Nucleus accumbens (tissue), 56 donors: ENCODE measurements around the gene CDH13.

Source experiments
- DNase-seq, 56 donors: peaks; one replicate each; lab custom pipeline; 2025; lab: John Stamatoyannopoulos, UW

CDH13 gene

GRCh38 chr16:82874672-82875071, 247.9 kb downstream of the CDH13 start:
- no peak for DNase-seq

- DNase-seq, result no peak
Measured at GRCh38 chr16:82876951-82877350, 250.2 kb downstream of the CDH13 start.

- no peak for DNase-seq
Measured at GRCh38 chr16:82878466-82878865, 251.7 kb downstream of the CDH13 start.

- no peak for DNase-seq
Measured at GRCh38 chr16:82880346-82880745, 253.6 kb downstream of the CDH13 start.

GRCh38 chr16:82881516-82881915, 254.7 kb downstream of the CDH13 start:
- peak in 2 of 56 donors; percentile 11 to 13 for DNase-seq

GRCh38 chr16:82882226-82882625, 255.5 kb downstream of the CDH13 start:
- no peak for DNase-seq

GRCh38 chr16:82882982-82883835, 256.4 kb downstream of the CDH13 start:
- DNase-seq, result no peak

GRCh38 chr16:82884320-82884898, 257.6 kb downstream of the CDH13 start:
- no peak for DNase-seq

GRCh38 chr16:82886146-82886545, 259.4 kb downstream of the CDH13 start:
- DNase-seq, result no peak

GRCh38 chr16:82888591-82889001, 261.8 kb downstream of the CDH13 start:
- no peak for DNase-seq

- no peak for DNase-seq
Measured at GRCh38 chr16:82891424-82891823, 264.7 kb downstream of the CDH13 start.

GRCh38 chr16:82891918-82892317, 265.1 kb downstream of the CDH13 start:
- DNase-seq, result no peak

- no peak for DNase-seq
Measured at GRCh38 chr16:82892324-82892723, 265.6 kb downstream of the CDH13 start.

- no peak for DNase-seq
Measured at GRCh38 chr16:82895843-82896242, 269.1 kb downstream of the CDH13 start.

- DNase-seq, result no peak
Measured at GRCh38 chr16:82899006-82899405, 272.2 kb downstream of the CDH13 start.

GRCh38 chr16:82899731-82900450, 273.1 kb downstream of the CDH13 start:
- DNase-seq, result no peak

GRCh38 chr16:82900559-82900958, 273.8 kb downstream of the CDH13 start:
- no peak for DNase-seq

- DNase-seq, result peak in 2 of 56 donors; percentile 0 to 1
Measured at GRCh38 chr16:82911925-82912324, 285.2 kb downstream of the CDH13 start.

GRCh38 chr16:82915139-82915824, 288.5 kb downstream of the CDH13 start:
- DNase-seq, result no peak

- no peak for DNase-seq
Measured at GRCh38 chr16:82917886-82918595, 291.3 kb downstream of the CDH13 start.
